PFSK-1 (cell line): Measurements from ENCODE around the gene ATP13A1.

Source experiments
- FOXP2 ChIP-seq: optimal IDR thresholded peaks from 2 replicates; pipeline ENCODE3; 2011; ENCODE audit warnings: borderline replicate concordance, control low read depth, inconsistent platforms; ENCODE audit not compliant: insufficient read depth; ENCODE audit errors: extremely low read length, extremely low read depth
- POLR2AphosphoS5 ChIP-seq: IDR thresholded peaks from 2 replicates; pipeline ENCODE4 v1.6.1; 2012; ENCODE audit warnings: low read depth, mild to moderate bottlenecking, control low read depth, low read length, moderate library complexity
- SIN3A ChIP-seq: IDR thresholded peaks from 2 replicates; pipeline ENCODE4 v1.6.1; 2012; ENCODE audit warnings: mild to moderate bottlenecking, low read length, moderate library complexity, borderline replicate concordance; ENCODE audit not compliant: insufficient read depth
- TAF1 ChIP-seq: IDR thresholded peaks from 2 replicates; pipeline ENCODE4 v1.6.1; 2012; ENCODE audit warnings: low read length, control low read depth, borderline replicate concordance; ENCODE audit not compliant: insufficient read depth
- TF ChIP-seq, protein P1 (sequence below), 2 experiments: IDR thresholded peaks; 2 replicates each; pipeline versions ENCODE4 v1.6.1 to v1.8.0; 2011 to 2012; ENCODE audit warnings: low read depth in 2 of 2, low read length in 2 of 2, control low read depth in 1 of 2, inconsistent platforms in 1 of 2, mild to moderate bottlenecking in 1 of 2, moderate library complexity in 1 of 2; ENCODE audit not compliant: insufficient read depth in 1 of 2

DNA sequence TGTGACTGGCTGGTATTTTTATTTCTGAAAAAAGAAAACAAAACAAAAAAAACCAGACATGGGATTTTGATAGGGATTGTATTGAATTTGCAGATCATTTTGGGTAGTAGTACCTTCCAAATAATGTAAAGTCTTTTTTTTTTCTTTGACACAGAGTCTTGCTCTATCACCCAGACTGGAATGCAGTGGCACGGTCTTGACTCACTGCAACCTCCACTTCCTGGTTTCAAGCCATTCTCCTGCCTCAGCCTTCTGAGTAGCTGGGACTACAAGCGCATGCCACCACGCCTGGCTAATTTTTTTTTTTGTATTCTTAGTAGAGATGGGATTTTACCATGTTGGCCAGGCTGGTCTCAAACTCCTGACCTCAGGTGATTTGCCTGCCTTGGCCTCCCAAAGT, 9.3 kb upstream of the ATP13A1 start:
- TF ChIP-seq SIN3A (no peak), POLR2AphosphoS5 (no peak), TAF1 (no peak), FOXP2 (no peak)
- TF ChIP-seq, protein P1, sequence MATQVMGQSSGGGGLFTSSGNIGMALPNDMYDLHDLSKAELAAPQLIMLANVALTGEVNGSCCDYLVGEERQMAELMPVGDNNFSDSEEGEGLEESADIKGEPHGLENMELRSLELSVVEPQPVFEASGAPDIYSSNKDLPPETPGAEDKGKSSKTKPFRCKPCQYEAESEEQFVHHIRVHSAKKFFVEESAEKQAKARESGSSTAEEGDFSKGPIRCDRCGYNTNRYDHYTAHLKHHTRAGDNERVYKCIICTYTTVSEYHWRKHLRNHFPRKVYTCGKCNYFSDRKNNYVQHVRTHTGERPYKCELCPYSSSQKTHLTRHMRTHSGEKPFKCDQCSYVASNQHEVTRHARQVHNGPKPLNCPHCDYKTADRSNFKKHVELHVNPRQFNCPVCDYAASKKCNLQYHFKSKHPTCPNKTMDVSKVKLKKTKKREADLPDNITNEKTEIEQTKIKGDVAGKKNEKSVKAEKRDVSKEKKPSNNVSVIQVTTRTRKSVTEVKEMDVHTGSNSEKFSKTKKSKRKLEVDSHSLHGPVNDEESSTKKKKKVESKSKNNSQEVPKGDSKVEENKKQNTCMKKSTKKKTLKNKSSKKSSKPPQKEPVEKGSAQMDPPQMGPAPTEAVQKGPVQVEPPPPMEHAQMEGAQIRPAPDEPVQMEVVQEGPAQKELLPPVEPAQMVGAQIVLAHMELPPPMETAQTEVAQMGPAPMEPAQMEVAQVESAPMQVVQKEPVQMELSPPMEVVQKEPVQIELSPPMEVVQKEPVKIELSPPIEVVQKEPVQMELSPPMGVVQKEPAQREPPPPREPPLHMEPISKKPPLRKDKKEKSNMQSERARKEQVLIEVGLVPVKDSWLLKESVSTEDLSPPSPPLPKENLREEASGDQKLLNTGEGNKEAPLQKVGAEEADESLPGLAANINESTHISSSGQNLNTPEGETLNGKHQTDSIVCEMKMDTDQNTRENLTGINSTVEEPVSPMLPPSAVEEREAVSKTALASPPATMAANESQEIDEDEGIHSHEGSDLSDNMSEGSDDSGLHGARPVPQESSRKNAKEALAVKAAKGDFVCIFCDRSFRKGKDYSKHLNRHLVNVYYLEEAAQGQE (IDR thresholded peaks at IDR 0.05; ENCODE audit: insufficient read depth in 1 of 2, low read depth in 2 of 2, low read length in 2 of 2), result no peak
